ENCODE data around the gene ALAS1. TPM values are rescaled to one million over a fixed set of nuclear protein-coding genes. Genes with fewer than 3 reads are reported as not detected.

ALAS1 gene
- total RNA-seq, 4 donors from 2014 or later: 31.1 to 50.5 (median 38.9) TPM

- 64% methylated on average over 18 of the region's 18 CpGs for WGBS
- intact Hi-C loops (cut with DNase I): no loop called here
- no peak for DNase-seq (ENCODE audit: extremely low spot score)
These were observed 4.9 kb upstream of the ALAS1 start for GRCh38 chr3:52193065-52193464.

GRCh38 chr3:52194485-52195290, 3.3 kb upstream of the ALAS1 start:
- peaks cover 0 to 8% (median 5%) of the 10 kb centered on the region in 4 donors for H3K36me3 ChIP-seq
- H3K27me3 ChIP-seq: no peaks in the 10 kb centered on the region
- no peaks in the 10 kb centered on the region for H3K9me3 ChIP-seq
- no peak for DNase-seq (ENCODE audit: extremely low spot score)
- H3K27ac ChIP-seq (replicated peaks in 1 of 4): peak overlapping the region in 2 of 4 donors; percentile 29 to 31
- H3K4me3 ChIP-seq: no peak overlapping the region
- 46% methylated on average over 11 of the region's 14 CpGs for WGBS
- TF ChIP-seq EP300 (IDR thresholded peaks at IDR 0.05) (no peak), POLR2A (IDR thresholded peaks at IDR 0.05; ENCODE audit: low read depth) (no peak), POLR2AphosphoS5 (IDR thresholded peaks at IDR 0.05) (peak; percentile 30 to 68), CTCF (IDR thresholded peaks at IDR 0.05) (no peak)
- intact Hi-C loops (cut with DNase I): no loop called here
- H3K4me1 ChIP-seq: peaks cover 51 to 87% (median 79%) of the 10 kb centered on the region in 4 donors

More at GRCh38 chr3:52193065-52193464, 4.9 kb upstream of the ALAS1 start:
- H3K36me3 ChIP-seq: no peaks in the 10 kb centered on the region
- peaks cover 39 to 73% (median 68%) of the 10 kb centered on the region in 4 donors for H3K4me1 ChIP-seq
- H3K4me3 ChIP-seq: no peak overlapping the region
- H3K9me3 ChIP-seq: no peaks in the 10 kb centered on the region
- no peak for TF ChIP-seq EP300 (IDR thresholded peaks at IDR 0.05)
- TF ChIP-seq POLR2A (IDR thresholded peaks at IDR 0.05; ENCODE audit: low read depth): no peak
- no peak for TF ChIP-seq POLR2AphosphoS5 (IDR thresholded peaks at IDR 0.05)
- H3K27ac ChIP-seq (replicated peaks in 1 of 4): no peak overlapping the region
- H3K27me3 ChIP-seq: no peaks in the 10 kb centered on the region

- peaks cover 53 to 87% (median 79%) of the 10 kb centered on the region in 4 donors for H3K4me1 ChIP-seq
- no peaks in the 10 kb centered on the region for H3K27me3 ChIP-seq
- H3K9me3 ChIP-seq: no peaks in the 10 kb centered on the region
- H3K27ac ChIP-seq (replicated peaks in 1 of 4): peak overlapping the region in 3 of 4 donors; percentile 40 to 60 (median 44)
- 89% methylated on average over 3 of the region's 3 CpGs for WGBS
- TF ChIP-seq POLR2AphosphoS5 (IDR thresholded peaks at IDR 0.05) (no peak), EP300 (IDR thresholded peaks at IDR 0.05) (no peak), POLR2A (IDR thresholded peaks at IDR 0.05; ENCODE audit: low read depth) (no peak), CTCF (IDR thresholded peaks at IDR 0.05) (no peak)
- H3K4me3 ChIP-seq: no peak overlapping the region
- intact Hi-C loops (cut with DNase I): no loop called here
- no peak for DNase-seq (ENCODE audit: extremely low spot score)
- peaks cover 0 to 13% (median 10%) of the 10 kb centered on the region in 4 donors for H3K36me3 ChIP-seq
These were observed 2.7 kb upstream of the ALAS1 start for GRCh38 chr3:52195291-52195597.

DNA sequence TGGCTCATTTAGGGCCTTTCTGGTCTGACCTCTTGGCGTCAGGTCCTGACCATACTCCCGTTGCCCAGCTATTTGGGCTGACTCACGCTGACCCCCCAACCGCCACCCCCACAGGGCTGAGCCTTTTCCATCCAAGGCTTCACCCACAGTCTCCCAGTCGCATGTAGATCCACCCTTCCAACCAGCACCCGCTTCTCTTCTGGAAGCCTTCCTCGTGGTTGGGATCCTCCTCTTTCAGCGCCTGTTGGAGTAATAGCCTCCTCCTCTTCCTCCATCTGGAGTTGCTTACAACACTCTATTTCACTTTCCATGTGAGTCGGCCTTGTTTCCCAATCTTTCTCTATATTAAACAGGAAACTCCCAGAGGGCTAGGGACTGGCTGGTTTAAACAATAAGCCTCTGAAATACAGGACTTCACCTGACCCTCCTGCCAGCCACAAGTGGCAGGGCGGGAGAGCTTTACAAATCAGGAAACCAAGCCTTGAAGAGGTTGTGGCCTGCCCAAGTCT, 2.1 kb upstream of the ALAS1 start:
- TF ChIP-seq POLR2A (IDR thresholded peaks at IDR 0.05; ENCODE audit: low read depth) (no peak), EP300 (IDR thresholded peaks at IDR 0.05) (no peak), POLR2AphosphoS5 (IDR thresholded peaks at IDR 0.05) (peak in 1 of 2 donors; percentile 33)
- Histone ChIP-seq H3K4me3 (no peak overlapping the region), H3K9me3 (no peaks in the 10 kb centered on the region), H3K27ac (replicated peaks in 1 of 4) (peak overlapping the region; percentile 44 to 89 (median 74)), H3K36me3 (peaks cover 0 to 14% (median 11%) of the 10 kb centered on the region in 4 donors), H3K27me3 (no peaks in the 10 kb centered on the region), H3K4me1 (peaks cover 46 to 86% (median 78%) of the 10 kb centered on the region in 4 donors)
- intact Hi-C loops (cut with DNase I): no loop called here
- no peak for DNase-seq (ENCODE audit: extremely low spot score)
- WGBS: 75% methylated on average over 10 of the region's 10 CpGs

DNA sequence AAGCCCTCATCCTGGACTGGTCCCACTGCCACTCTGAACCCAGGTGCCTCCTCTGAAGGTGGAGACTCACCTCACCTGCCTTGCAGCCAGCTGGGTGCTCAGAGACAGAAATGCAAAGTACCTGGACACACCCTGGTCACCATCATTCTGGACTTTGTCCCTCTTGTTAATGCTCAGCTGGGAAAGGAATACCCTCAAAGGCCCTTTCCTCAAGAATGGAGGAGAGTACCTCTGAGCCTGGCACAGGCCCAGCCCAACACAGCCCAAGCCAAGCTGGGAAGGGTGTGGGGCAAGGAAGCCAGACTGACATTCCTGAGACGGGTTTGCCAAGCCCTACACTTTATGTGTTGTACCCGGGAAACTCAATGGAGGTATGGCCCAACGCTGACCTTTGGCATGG, 983 bp upstream of the ALAS1 start:
- TF ChIP-seq POLR2A (IDR thresholded peaks at IDR 0.05; ENCODE audit: low read depth): no peak
- no peak for TF ChIP-seq EP300 (IDR thresholded peaks at IDR 0.05)
- no peak for TF ChIP-seq CTCF (IDR thresholded peaks at IDR 0.05)
- no peak for TF ChIP-seq POLR2AphosphoS5 (IDR thresholded peaks at IDR 0.05)
- intact Hi-C loops (cut with DNase I): no loop called here

More for the DNA sequence above, 983 bp upstream of the ALAS1 start:
- 50% methylated on average over 3 of the region's 3 CpGs for WGBS
- Histone ChIP-seq H3K4me3 (peak overlapping the region in 2 of 4 donors; percentile 70 to 84), H3K9me3 (no peaks in the 10 kb centered on the region), H3K36me3 (peaks cover 0 to 23% (median 19%) of the 10 kb centered on the region in 4 donors), H3K27me3 (no peaks in the 10 kb centered on the region), H3K27ac (replicated peaks in 1 of 4) (peak overlapping the region; percentile 79 to 89 (median 85)), H3K4me1 (peaks cover 54 to 83% (median 79%) of the 10 kb centered on the region in 4 donors)
- DNase-seq (ENCODE audit: extremely low spot score): no peak

Measured in esophagus muscularis mucosa (tissue), 4 donors.